DND-41 (cell line): ENCODE data around the gene MORN5.

Source experiments
- ATAC-seq: fragments of 200-7000 bp; cut with Tn5 transposase; 3 replicates; pipeline ENCODE4 v1.9.1; 2021; ENCODE audit warnings: low read depth; ENCODE audit not compliant: insufficient read depth
- DNase-seq: peaks from one replicate; pipeline ENCODE4 v3.0.0-alpha.2; 2020
- H2AFZ ChIP-seq: 2 replicates; pipeline ENCODE4 v1.6.0; 2012; ENCODE audit warnings: low read depth, low read length
- H3K27ac ChIP-seq: 2 replicates; pipeline ENCODE4 v1.5.1; 2012; ENCODE audit warnings: low read length, inconsistent platforms
- H3K27me3 ChIP-seq: fragments of 200-600 bp; sonication (generic); 2 replicates; pipeline ENCODE4 v1.6.0; 2012; ENCODE audit warnings: low read length, mild to moderate bottlenecking, inconsistent platforms; ENCODE audit not compliant: insufficient read depth, poor library complexity
- H3K36me3 ChIP-seq: 2 replicates; pipeline ENCODE4 v1.5.1; 2012; ENCODE audit warnings: low read length, inconsistent platforms; ENCODE audit not compliant: insufficient read depth
- H3K4me1 ChIP-seq: 2 replicates; pipeline ENCODE4 v1.5.1; 2012; ENCODE audit warnings: mild to moderate bottlenecking, low read length; ENCODE audit not compliant: insufficient read depth
- H3K4me2 ChIP-seq: 2 replicates; pipeline ENCODE4 v1.6.0; 2012; ENCODE audit warnings: mild to moderate bottlenecking, moderate library complexity, low read length, inconsistent platforms; ENCODE audit not compliant: insufficient read depth
- H3K4me3 ChIP-seq, 2 experiments: fragments of 200-600 bp in 1 of 2; shearing (Covaris generic) in 1 of 2; 2 replicates each; pipeline ENCODE4 v1.5.1; 2012 to 2016; ENCODE audit warnings: inconsistent platforms in 2 of 2, low read length in 2 of 2, mild to moderate bottlenecking in 2 of 2, low read depth in 1 of 2, moderate library complexity in 1 of 2
- H3K79me2 ChIP-seq: 2 replicates; pipeline ENCODE4 v1.6.0; 2012; ENCODE audit warnings: low read length, inconsistent platforms; ENCODE audit not compliant: insufficient read depth
- H3K9ac ChIP-seq: 2 replicates; pipeline ENCODE4 v1.6.0; 2012; ENCODE audit warnings: low read depth, mild to moderate bottlenecking, inconsistent platforms, low read length, moderate library complexity
- H3K9me3 ChIP-seq: 2 replicates; pipeline ENCODE4 v1.5.1; 2012; ENCODE audit warnings: low read length, moderate library complexity, mild to moderate bottlenecking, inconsistent platforms; ENCODE audit not compliant: insufficient read depth, severe bottlenecking
- H4K20me1 ChIP-seq: 2 replicates; pipeline ENCODE4 v1.6.0; 2012; ENCODE audit warnings: low read length; ENCODE audit not compliant: insufficient read depth
- EZH2 ChIP-seq: IDR thresholded peaks from 3 replicates; pipeline ENCODE4 v1.6.1; 2012; ENCODE audit warnings: borderline replicate concordance, low read depth, mild to moderate bottlenecking, moderate library complexity, low read length, inconsistent platforms; ENCODE audit not compliant: severe bottlenecking
- TF ChIP-seq, protein P1 (sequence below): IDR thresholded peaks from 2 replicates; pipeline ENCODE4 v1.5.1; 2012; ENCODE audit warnings: borderline replicate concordance, low read length, moderate library complexity, mild to moderate bottlenecking; ENCODE audit not compliant: poor library complexity, severe bottlenecking; ENCODE audit errors: extremely low read depth

Gene MORN5

DNA sequence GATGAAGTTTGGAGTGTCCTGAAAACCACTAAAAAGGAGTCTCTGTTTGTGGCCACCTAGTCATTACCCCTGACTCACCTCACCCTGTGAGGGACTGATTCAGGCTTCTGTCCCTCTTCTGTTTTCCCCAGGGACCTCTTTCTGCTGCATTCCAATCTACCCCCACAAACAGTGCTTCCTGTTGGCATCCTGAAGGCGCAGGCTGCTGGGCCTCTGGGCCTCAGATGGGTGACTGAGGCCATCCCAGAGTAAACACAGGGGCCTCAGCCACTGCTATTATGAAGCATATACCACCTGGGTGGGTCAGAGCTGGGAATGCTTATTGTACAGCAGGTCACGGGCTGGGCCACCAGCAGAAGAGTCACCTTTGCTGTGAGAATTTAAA lies 20.0 kb downstream of the MORN5 start:
- Histone ChIP-seq H3K27me3 (peaks cover 7% of the 10 kb centered on the region), H3K9ac (no peak overlapping the region), H3K4me1 (no peaks in the 10 kb centered on the region), H3K4me3 (no peak overlapping the region), H3K27ac (no peak overlapping the region), H3K79me2 (no peaks in the 10 kb centered on the region), H3K4me2 (no peak overlapping the region), H4K20me1 (no peaks in the 10 kb centered on the region), H2AFZ (no peak overlapping the region), H3K36me3 (no peaks in the 10 kb centered on the region), H3K9me3 (no peaks in the 10 kb centered on the region)
- no peak for ATAC-seq
- DNase-seq, result no peak
- no peak for TF ChIP-seq EZH2
- TF ChIP-seq, protein P1, sequence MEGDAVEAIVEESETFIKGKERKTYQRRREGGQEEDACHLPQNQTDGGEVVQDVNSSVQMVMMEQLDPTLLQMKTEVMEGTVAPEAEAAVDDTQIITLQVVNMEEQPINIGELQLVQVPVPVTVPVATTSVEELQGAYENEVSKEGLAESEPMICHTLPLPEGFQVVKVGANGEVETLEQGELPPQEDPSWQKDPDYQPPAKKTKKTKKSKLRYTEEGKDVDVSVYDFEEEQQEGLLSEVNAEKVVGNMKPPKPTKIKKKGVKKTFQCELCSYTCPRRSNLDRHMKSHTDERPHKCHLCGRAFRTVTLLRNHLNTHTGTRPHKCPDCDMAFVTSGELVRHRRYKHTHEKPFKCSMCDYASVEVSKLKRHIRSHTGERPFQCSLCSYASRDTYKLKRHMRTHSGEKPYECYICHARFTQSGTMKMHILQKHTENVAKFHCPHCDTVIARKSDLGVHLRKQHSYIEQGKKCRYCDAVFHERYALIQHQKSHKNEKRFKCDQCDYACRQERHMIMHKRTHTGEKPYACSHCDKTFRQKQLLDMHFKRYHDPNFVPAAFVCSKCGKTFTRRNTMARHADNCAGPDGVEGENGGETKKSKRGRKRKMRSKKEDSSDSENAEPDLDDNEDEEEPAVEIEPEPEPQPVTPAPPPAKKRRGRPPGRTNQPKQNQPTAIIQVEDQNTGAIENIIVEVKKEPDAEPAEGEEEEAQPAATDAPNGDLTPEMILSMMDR, result no peak

DNA sequence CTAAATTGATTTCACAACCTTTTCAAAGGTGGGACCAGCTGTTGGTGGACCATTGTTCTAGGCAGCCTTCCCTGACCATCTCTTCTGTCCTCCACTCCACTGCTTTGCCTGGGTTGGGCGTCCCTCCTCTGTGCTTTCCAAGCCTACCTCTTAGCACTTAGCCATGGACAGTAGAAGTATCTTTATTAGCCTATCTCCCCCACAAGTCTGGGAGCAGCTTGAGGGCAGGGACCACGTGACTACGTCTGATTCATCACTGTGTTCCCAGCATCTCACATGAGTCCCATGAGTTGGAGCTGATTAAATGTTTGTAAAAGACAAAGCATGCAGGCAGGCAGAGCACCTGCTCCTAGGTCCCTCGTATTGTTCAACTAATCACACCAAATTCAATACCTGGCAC lies 20.9 kb downstream of the MORN5 start:
- no peaks in the 10 kb centered on the region for H3K9me3 ChIP-seq
- peaks cover 5% of the 10 kb centered on the region for H3K27me3 ChIP-seq
- no peak for ATAC-seq
- TF ChIP-seq, protein P1, result no peak
- H2AFZ ChIP-seq, result no peak overlapping the region
- no peak overlapping the region for H3K4me3 ChIP-seq
- no peak overlapping the region for H3K9ac ChIP-seq
- H4K20me1 ChIP-seq, result no peaks in the 10 kb centered on the region
- H3K27ac ChIP-seq, result no peak overlapping the region
- H3K4me1 ChIP-seq, result no peaks in the 10 kb centered on the region
- no peak overlapping the region for H3K4me2 ChIP-seq
- no peaks in the 10 kb centered on the region for H3K36me3 ChIP-seq
- no peak for DNase-seq
- H3K79me2 ChIP-seq, result no peaks in the 10 kb centered on the region

DNA sequence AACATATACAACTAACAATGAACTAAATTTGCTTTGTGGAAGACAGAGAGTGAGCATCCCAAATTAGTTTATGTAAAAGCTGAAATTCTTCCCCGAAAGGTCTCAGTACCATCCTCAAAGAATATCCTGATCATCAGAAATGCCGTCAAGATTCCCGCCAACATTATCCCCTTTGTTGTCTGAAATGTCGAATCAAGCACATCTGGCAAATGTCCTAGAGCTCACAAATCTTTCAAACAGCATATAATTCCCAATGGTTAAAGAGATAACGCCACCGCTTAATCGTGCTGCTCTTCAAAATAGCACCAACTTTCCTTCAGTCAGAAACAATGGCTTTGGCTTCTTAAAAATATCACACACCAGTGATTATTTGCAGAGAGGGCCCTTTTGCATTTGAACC lies 23.8 kb downstream of the MORN5 start:
- TF ChIP-seq EZH2, result no peak
- TF ChIP-seq, protein P1, result no peak
- Histone ChIP-seq H3K27ac (no peak overlapping the region), H3K27me3 (peaks cover 5% of the 10 kb centered on the region), H4K20me1 (no peaks in the 10 kb centered on the region), H3K4me1 (no peaks in the 10 kb centered on the region), H2AFZ (no peak overlapping the region), H3K79me2 (no peaks in the 10 kb centered on the region), H3K36me3 (no peaks in the 10 kb centered on the region), H3K4me2 (no peak overlapping the region), H3K9me3 (no peaks in the 10 kb centered on the region), H3K4me3 (no peak overlapping the region), H3K9ac (no peak overlapping the region)
- ATAC-seq (no peak), DNase-seq (no peak)

DNA sequence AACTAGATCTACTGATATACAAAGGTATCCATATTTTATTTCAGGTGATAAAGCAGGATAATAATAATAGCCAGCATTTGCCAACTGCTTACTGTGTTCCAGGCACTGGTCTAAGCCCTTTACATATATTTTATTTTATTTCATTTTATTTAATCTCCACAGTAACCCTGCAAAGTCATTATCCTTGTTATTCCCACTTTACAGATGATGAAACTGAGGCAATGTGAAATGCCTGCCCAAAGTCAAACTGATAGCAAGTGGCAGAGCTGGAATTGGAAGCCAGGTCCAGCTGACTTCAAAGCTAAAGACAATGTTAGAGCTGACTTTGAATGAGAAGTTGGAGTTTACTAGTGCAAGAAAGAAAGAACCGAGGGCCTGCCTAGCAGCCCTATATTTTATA lies 24.8 kb downstream of the MORN5 start:
- no peak for ATAC-seq
- no peak overlapping the region for H3K4me3 ChIP-seq

More for the DNA sequence above, 24.8 kb downstream of the MORN5 start:
- Histone ChIP-seq H3K9ac (no peak overlapping the region), H3K4me1 (no peaks in the 10 kb centered on the region), H3K79me2 (no peaks in the 10 kb centered on the region), H2AFZ (no peak overlapping the region), H3K4me2 (no peak overlapping the region), H3K36me3 (no peaks in the 10 kb centered on the region), H3K27me3 (no peaks in the 10 kb centered on the region), H3K9me3 (no peaks in the 10 kb centered on the region), H4K20me1 (no peaks in the 10 kb centered on the region), H3K27ac (no peak overlapping the region)
- TF ChIP-seq, protein P1, result no peak
- TF ChIP-seq EZH2, result no peak
- no peak for DNase-seq
